HEK293 (cell line): ENCODE results near the gene CA11.

Source experiments
- KLF1 ChIP-seq: fragments of 450-650 bp; formaldehyde crosslinking; IDR thresholded peaks from 2 replicates; pipeline ENCODE4 v1.5.1; 2016; ENCODE audit warnings: missing biosample characterization, missing genetic modification characterization
- OSR2 ChIP-seq: fragments of 450-650 bp; formaldehyde crosslinking; IDR thresholded peaks from 2 replicates; pipeline ENCODE4 v1.5.1; 2016; ENCODE audit warnings: missing biosample characterization, missing genetic modification characterization
- PRDM1 ChIP-seq: fragments of 450-650 bp; formaldehyde crosslinking; IDR thresholded peaks from 2 replicates; pipeline ENCODE4; 2016; ENCODE audit warnings: missing biosample characterization, missing genetic modification characterization
- REPIN1 ChIP-seq: fragments of 450-650 bp; formaldehyde crosslinking; IDR thresholded peaks from 2 replicates; pipeline ENCODE4 v1.5.1; 2017; ENCODE audit warnings: missing biosample characterization, missing genetic modification characterization, low read depth
- ZBTB20 ChIP-seq: fragments of 450-650 bp; formaldehyde crosslinking; IDR thresholded peaks from 2 replicates; pipeline ENCODE4 v1.5.1; 2016; ENCODE audit warnings: missing biosample characterization, missing genetic modification characterization
- ZBTB21 ChIP-seq: fragments of 450-650 bp; formaldehyde crosslinking; IDR thresholded peaks from 2 replicates; pipeline ENCODE4 v1.5.1; 2017; ENCODE audit warnings: missing biosample characterization, missing genetic modification characterization
- ZBTB26 ChIP-seq: fragments of 450-650 bp; formaldehyde crosslinking; optimal IDR thresholded peaks from 2 replicates; pipeline ENCODE3; 2016; ENCODE audit warnings: missing biosample characterization, mild to moderate bottlenecking, missing genetic modification characterization
- ZBTB44 ChIP-seq: fragments of 450-650 bp; IDR thresholded peaks from 2 replicates; pipeline ENCODE4 v1.5.1; 2018; ENCODE audit warnings: missing biosample characterization, mild to moderate bottlenecking, missing genetic modification characterization
- ZFHX2 ChIP-seq: fragments of 450-650 bp; formaldehyde crosslinking; conservative IDR thresholded peaks from 2 replicates; pipeline ENCODE4 v1.5.1; 2016; ENCODE audit warnings: missing biosample characterization, missing genetic modification characterization
- ZFP37 ChIP-seq: fragments of 450-650 bp; formaldehyde crosslinking; IDR thresholded peaks from 2 replicates; pipeline ENCODE4 v1.5.1; 2016; ENCODE audit warnings: missing biosample characterization, missing genetic modification characterization
- ZFP41 ChIP-seq: fragments of 450-650 bp; formaldehyde crosslinking; IDR thresholded peaks from 2 replicates; pipeline ENCODE4 v1.5.1; 2016; ENCODE audit warnings: missing biosample characterization, missing genetic modification characterization, borderline replicate concordance
- ZNF146 ChIP-seq: fragments of 450-650 bp; formaldehyde crosslinking; IDR thresholded peaks from 2 replicates; pipeline ENCODE4 v1.5.1; 2016; ENCODE audit warnings: missing biosample characterization, missing genetic modification characterization
- ZNF169 ChIP-seq: fragments of 450-650 bp; formaldehyde crosslinking; IDR thresholded peaks from 2 replicates; pipeline ENCODE4 v1.5.1; 2016; ENCODE audit warnings: missing biosample characterization, missing genetic modification characterization
- ZNF18 ChIP-seq: fragments of 450-650 bp; formaldehyde crosslinking; IDR thresholded peaks from 2 replicates; pipeline ENCODE4 v1.5.1; 2016; ENCODE audit warnings: missing biosample characterization, missing genetic modification characterization
- ZNF335 ChIP-seq: fragments of 450-650 bp; formaldehyde crosslinking; conservative IDR thresholded peaks from 2 replicates; pipeline ENCODE4 v1.5.1; 2016; ENCODE audit warnings: missing biosample characterization, missing genetic modification characterization
- ZNF341 ChIP-seq: fragments of 450-650 bp; formaldehyde crosslinking; IDR thresholded peaks from 2 replicates; pipeline ENCODE4; 2016; ENCODE audit warnings: low read depth, missing biosample characterization, missing genetic modification characterization
- ZNF362 ChIP-seq: fragments of 450-650 bp; formaldehyde crosslinking; IDR thresholded peaks from 2 replicates; pipeline ENCODE4 v1.5.1; 2016; ENCODE audit warnings: missing biosample characterization, missing genetic modification characterization
- ZNF501 ChIP-seq: fragments of 450-650 bp; formaldehyde crosslinking; IDR thresholded peaks from 2 replicates; pipeline ENCODE4 v1.5.1; 2016; ENCODE audit warnings: missing biosample characterization, missing genetic modification characterization
- ZNF530 ChIP-seq: fragments of 450-650 bp; formaldehyde crosslinking; IDR thresholded peaks from 2 replicates; pipeline ENCODE4 v1.5.1; 2016; ENCODE audit warnings: low read depth, missing biosample characterization, missing genetic modification characterization
- ZNF561 ChIP-seq: fragments of 450-650 bp; IDR thresholded peaks from 2 replicates; pipeline ENCODE4 v1.5.1; 2018; ENCODE audit warnings: missing biosample characterization, missing genetic modification characterization, borderline replicate concordance
- ZNF596 ChIP-seq: fragments of 450-650 bp; IDR thresholded peaks from 2 replicates; pipeline ENCODE4 v1.5.0; 2018; ENCODE audit warnings: missing biosample characterization, mild to moderate bottlenecking, missing genetic modification characterization, moderate library complexity
- ZNF654 ChIP-seq: fragments of 450-650 bp; formaldehyde crosslinking; IDR thresholded peaks from 2 replicates; pipeline ENCODE4 v1.5.1; 2016; ENCODE audit warnings: low read depth, missing biosample characterization, missing genetic modification characterization
- ZNF777 ChIP-seq: fragments of 450-650 bp; formaldehyde crosslinking; IDR thresholded peaks from 2 replicates; pipeline ENCODE4 v1.5.1; 2017; ENCODE audit warnings: missing biosample characterization, missing genetic modification characterization, borderline replicate concordance
- ZSCAN5A ChIP-seq: fragments of 450-650 bp; formaldehyde crosslinking; IDR thresholded peaks from 2 replicates; pipeline ENCODE4 v1.5.1; 2016; ENCODE audit warnings: missing biosample characterization, missing genetic modification characterization
- TF ChIP-seq, protein P1 (sequence below): fragments of 450-650 bp; formaldehyde crosslinking; IDR thresholded peaks from 2 replicates; pipeline ENCODE4 v1.5.1; 2016; ENCODE audit warnings: missing biosample characterization, missing genetic modification characterization
- TF ChIP-seq, protein P2 (sequence below): fragments of 450-650 bp; formaldehyde crosslinking; IDR thresholded peaks from 2 replicates; pipeline ENCODE4 v1.5.1; 2017; ENCODE audit warnings: missing biosample characterization, missing genetic modification characterization
- TF ChIP-seq, protein P3 (sequence below): fragments of 450-650 bp; formaldehyde crosslinking; IDR thresholded peaks from 2 replicates; pipeline ENCODE4 v1.5.1; 2017; ENCODE audit warnings: missing biosample characterization, mild to moderate bottlenecking, missing genetic modification characterization, moderate library complexity

CA11 gene

DNA sequence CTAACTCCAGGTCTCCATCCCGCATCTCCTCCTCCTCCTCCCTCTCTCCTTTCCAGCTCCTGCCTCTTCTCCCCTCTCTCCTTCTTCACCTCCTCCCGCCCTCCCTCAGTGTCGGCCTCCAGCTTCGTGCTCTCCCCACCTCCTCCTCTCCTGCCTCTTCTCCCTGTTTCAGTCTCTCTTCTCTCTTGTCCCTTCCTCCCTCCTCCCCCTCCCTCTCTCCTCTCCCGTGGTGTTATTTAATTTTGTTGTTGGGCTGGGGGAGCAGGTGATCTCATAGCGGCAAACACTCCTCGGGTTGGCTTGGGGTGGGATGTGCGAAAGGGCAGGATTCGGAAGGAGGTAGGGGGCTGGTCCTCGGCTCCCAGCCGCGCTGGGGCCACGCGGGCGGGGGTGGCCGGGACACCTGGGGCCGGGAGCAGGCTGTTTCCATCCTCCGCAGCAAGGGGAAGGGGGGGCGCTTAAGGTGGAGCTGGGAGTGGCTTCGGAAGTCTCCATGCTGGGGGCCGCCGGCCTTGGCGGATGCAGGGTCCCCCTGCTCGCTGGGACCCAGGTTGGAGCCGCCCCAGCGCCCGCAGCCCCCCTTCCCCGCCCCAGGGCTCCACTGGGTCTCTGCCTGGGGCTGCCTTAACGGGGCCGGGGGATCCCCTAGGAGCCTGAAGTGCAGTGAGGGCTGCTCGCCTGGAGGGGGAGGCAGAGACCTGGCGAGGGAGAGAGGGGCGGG is at the start of gene CA11 (continued):
- TF ChIP-seq, protein P1, sequence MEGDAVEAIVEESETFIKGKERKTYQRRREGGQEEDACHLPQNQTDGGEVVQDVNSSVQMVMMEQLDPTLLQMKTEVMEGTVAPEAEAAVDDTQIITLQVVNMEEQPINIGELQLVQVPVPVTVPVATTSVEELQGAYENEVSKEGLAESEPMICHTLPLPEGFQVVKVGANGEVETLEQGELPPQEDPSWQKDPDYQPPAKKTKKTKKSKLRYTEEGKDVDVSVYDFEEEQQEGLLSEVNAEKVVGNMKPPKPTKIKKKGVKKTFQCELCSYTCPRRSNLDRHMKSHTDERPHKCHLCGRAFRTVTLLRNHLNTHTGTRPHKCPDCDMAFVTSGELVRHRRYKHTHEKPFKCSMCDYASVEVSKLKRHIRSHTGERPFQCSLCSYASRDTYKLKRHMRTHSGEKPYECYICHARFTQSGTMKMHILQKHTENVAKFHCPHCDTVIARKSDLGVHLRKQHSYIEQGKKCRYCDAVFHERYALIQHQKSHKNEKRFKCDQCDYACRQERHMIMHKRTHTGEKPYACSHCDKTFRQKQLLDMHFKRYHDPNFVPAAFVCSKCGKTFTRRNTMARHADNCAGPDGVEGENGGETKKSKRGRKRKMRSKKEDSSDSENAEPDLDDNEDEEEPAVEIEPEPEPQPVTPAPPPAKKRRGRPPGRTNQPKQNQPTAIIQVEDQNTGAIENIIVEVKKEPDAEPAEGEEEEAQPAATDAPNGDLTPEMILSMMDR: peak; percentile 96
- TF ChIP-seq, protein P2, sequence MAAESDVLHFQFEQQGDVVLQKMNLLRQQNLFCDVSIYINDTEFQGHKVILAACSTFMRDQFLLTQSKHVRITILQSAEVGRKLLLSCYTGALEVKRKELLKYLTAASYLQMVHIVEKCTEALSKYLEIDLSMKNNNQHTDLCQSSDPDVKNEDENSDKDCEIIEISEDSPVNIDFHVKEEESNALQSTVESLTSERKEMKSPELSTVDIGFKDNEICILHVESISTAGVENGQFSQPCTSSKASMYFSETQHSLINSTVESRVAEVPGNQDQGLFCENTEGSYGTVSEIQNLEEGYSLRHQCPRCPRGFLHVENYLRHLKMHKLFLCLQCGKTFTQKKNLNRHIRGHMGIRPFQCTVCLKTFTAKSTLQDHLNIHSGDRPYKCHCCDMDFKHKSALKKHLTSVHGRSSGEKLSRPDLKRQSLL (tag by site-specific recombination): 0 out of 2 replicates have a peak, but pooled peaks have one; percentile 37
- TF ChIP-seq ZBTB20 (peak; percentile 90; the same call in 1 of the 2 replicates), ZNF654 (tag by site-specific recombination) (peak; percentile 65), PRDM1 (tag by site-specific recombination) (peak; percentile 95), REPIN1 (tag by site-specific recombination) (peak; percentile 98), ZNF341 (tag by site-specific recombination) (peak; percentile 86), ZNF777 (tag by site-specific recombination) (no peak; the same call in 1 of the 2 replicates), ZNF501 (peak; percentile 72; the same call in 1 of the 2 replicates), ZNF169 (tag by site-specific recombination) (0 out of 2 replicates have a peak, but pooled peaks have one; percentile 26), OSR2 (0 out of 2 replicates have a peak, but pooled peaks have one; percentile 38), ZNF362 (no peak), ZFP41 (tag by site-specific recombination) (no peak), ZNF561 (tag by site-specific recombination) (peak; percentile 88; the same call in 1 of the 2 replicates), ZBTB21 (tag by site-specific recombination) (no peak), ZSCAN5A (tag by site-specific recombination) (no peak), ZNF335 (tag by site-specific recombination) (peak; percentile 87), KLF1 (tag by site-specific recombination) (peak; percentile 55; the same call in 1 of the 2 replicates), ZNF18 (tag by site-specific recombination) (no peak), ZBTB26 (tag by site-specific recombination) (peak; percentile 23), ZNF530 (tag by site-specific recombination) (no peak), ZNF146 (no peak), ZBTB44 (peak; percentile 64; the same call in 1 of the 2 replicates), ZFP37 (tag by site-specific recombination) (no peak), ZNF596 (tag by site-specific recombination) (peak; percentile 24; the same call in 1 of the 2 replicates), ZFHX2 (tag by site-specific recombination) (peak; percentile 97)
- TF ChIP-seq, protein P3, sequence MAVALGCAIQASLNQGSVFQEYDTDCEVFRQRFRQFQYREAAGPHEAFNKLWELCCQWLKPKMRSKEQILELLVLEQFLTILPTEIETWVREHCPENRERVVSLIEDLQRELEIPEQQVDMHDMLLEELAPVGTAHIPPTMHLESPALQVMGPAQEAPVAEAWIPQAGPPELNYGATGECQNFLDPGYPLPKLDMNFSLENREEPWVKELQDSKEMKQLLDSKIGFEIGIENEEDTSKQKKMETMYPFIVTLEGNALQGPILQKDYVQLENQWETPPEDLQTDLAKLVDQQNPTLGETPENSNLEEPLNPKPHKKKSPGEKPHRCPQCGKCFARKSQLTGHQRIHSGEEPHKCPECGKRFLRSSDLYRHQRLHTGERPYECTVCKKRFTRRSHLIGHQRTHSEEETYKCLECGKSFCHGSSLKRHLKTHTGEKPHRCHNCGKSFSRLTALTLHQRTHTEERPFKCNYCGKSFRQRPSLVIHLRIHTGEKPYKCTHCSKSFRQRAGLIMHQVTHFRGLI: peak; percentile 90
